Ovary (tissue), 9 donors: Measurements from ENCODE around the gene DRAXIN. TPM values are rescaled to one million over a fixed set of nuclear protein-coding genes. Genes with fewer than 3 reads are reported as not detected.

Experiments
- DNase-seq, 5 donors: peaks; one replicate each; pipeline ENCODE4 v3.0.0-alpha.2; 2019 to 2020
- H3K27ac ChIP-seq, 2 donors: fragments of 200-600 bp; one replicate each; pipeline versions ENCODE4 v1.5.1 to v1.8.0; 2019 to 2022
- H3K27me3 ChIP-seq: fragments of 200-600 bp; one replicate; pipeline ENCODE4 v1.8.0; 2022
- H3K36me3 ChIP-seq: fragments of 200-600 bp; sonication (generic); one replicate; pipeline ENCODE4 v1.5.1; 2019
- H3K4me1 ChIP-seq: one replicate; pipeline ENCODE4 v1.8.1; 2013; ENCODE audit warnings: mild to moderate bottlenecking, moderate library complexity; ENCODE audit not compliant: insufficient read depth
- H3K4me3 ChIP-seq: fragments of 200-600 bp; sonication (generic); one replicate; pipeline ENCODE4 v1.5.1; 2017
- H3K9me3 ChIP-seq, 2 donors: fragments of 200-600 bp in 1 of 2; sonication (generic) in 1 of 2; one replicate each; pipeline versions ENCODE4 v1.5.1 to v1.8.1; 2013 to 2019; ENCODE audit warnings: mild to moderate bottlenecking in 1 of 2, moderate library complexity in 1 of 2
- CTCF ChIP-seq, 3 donors: fragments of 450-650 bp in 2 of 3; fragments of 200-600 bp in 1 of 3; IDR thresholded peaks; one replicate each; pipeline versions ENCODE4 v1.5.1 to v1.8.0; 2016 to 2022; ENCODE audit warnings: antibody characterized with exemption in 3 of 3, mild to moderate bottlenecking in 1 of 3
- EP300 ChIP-seq: sonication (generic); formaldehyde crosslinking; IDR thresholded peaks from one replicate; pipeline ENCODE4 v1.6.1; 2017; ENCODE audit warnings: antibody characterized with exemption
- POLR2A ChIP-seq: fragments of 450-650 bp; IDR thresholded peaks from one replicate; pipeline ENCODE4 v1.6.1; 2017; ENCODE audit warnings: antibody characterized with exemption, mild to moderate bottlenecking, moderate library complexity
- WGBS, 3 donors: extraction: QIAGEN DNeasy Blood & Tissue Kit in 1 of 3; methylation state at CpG; one replicate each; pipeline versions ENCODE4 v1.1.5 to v1.1.7; 2013 to 2017; 5-methylcytosine and 5-hydroxymethylcytosine counted together
- intact Hi-C, 4 donors: fragments of 100-400 bp; cut with DNase I; formaldehyde crosslinking; loops; one replicate each; pipeline versions ENCODE4 v1.11.0 to v1.15.1; 2022 to 2023
- polyA plus RNA-seq, 2 donors: library from polyadenylated mRNA; stranded (reverse); fragments of 200-250 nt in 1 of 2; fragments of 350-450 nt in 1 of 2; fragmentation: Illumina TruSeq in 1 of 2; extraction: RNeasy Lipid Tissue Mini Kit (QIAGEN cat#74804) in 1 of 2; gene quantifications; one replicate each; pipeline ENCODE4 v1.2.3, GENCODE V29; 2013 to 2014
- total RNA-seq, 7 donors: library from RNA; depleted of rRNA in 2 of 7; stranded (reverse); fragments of >200 nt in 2 of 7; fragmentation: NEBNext Ultra II Directional in 3 of 7; extraction: Animal tissue kit (Norgen Biotek cat#: 25700) in 3 of 7; gene quantifications; one replicate each; pipeline versions ENCODE4 v1.1.0 to v1.2.4, GENCODE V29; 2016 to 2023
- donor health status: DM: no; HTN: no; CAD: no; lungs with moderate emphysema.
- donor health status: DM: no; HTN: no; CAD: no.
- donor health status: Bipolar disorder and iron deficiency.
- donor health status: DM: yes; HTN: yes; CAD: no.
- donor health status: DM: no; HTN: no; CAD: no.
- donor health status: DM: yes; HTN: yes; CAD: no.

The DRAXIN gene
- total and polyA plus RNA-seq, 9 donors = under 0.01 to 0.33 (median 0.05) TPM; not detected in 2

- WGBS, 3 donors = 83 to 93% (median 85%) methylated on average over 13 to 14 of the region's 14 CpGs
- no peaks in the 10 kb centered on the region for H3K9me3 ChIP-seq
- H3K36me3 ChIP-seq = no peaks in the 10 kb centered on the region
- no peaks in the 10 kb centered on the region for H3K27me3 ChIP-seq
- no peak overlapping the region for H3K4me3 ChIP-seq
- H3K4me1 ChIP-seq = no peaks in the 10 kb centered on the region
- intact Hi-C loops = no loop called here
- H3K27ac ChIP-seq = no peak overlapping the region
- no peak for DNase-seq
- TF ChIP-seq CTCF (IDR thresholded peaks at IDR 0.05) (no peak), EP300 (no peak), POLR2A (no peak)
Measured at GRCh38 chr1:11673089-11673769, 18.3 kb upstream of the DRAXIN start.

GRCh38 chr1:11674488-11674887 lies 17.0 kb upstream of the DRAXIN start:
- no peak for DNase-seq
- no peaks in the 10 kb centered on the region for H3K27me3 ChIP-seq
- no peaks in the 10 kb centered on the region for H3K9me3 ChIP-seq
- TF ChIP-seq POLR2A (no peak), EP300 (no peak), CTCF (IDR thresholded peaks at IDR 0.05) (no peak)
- H3K36me3 ChIP-seq = no peaks in the 10 kb centered on the region
- intact Hi-C loops = no loop called here
- H3K4me3 ChIP-seq = no peak overlapping the region
- H3K4me1 ChIP-seq = peaks cover 2% of the 10 kb centered on the region
- H3K27ac ChIP-seq = no peak overlapping the region
- 89 to 97% (median 95%) methylated on average over 14 of the region's 14 CpGs for WGBS, 3 donors

GRCh38 chr1:11675325-11675724 lies 16.2 kb upstream of the DRAXIN start:
- Histone ChIP-seq H3K4me1 (peaks cover 4% of the 10 kb centered on the region), H3K36me3 (no peaks in the 10 kb centered on the region), H3K9me3 (no peaks in the 10 kb centered on the region), H3K27me3 (no peaks in the 10 kb centered on the region), H3K4me3 (no peak overlapping the region), H3K27ac (no peak overlapping the region)
- intact Hi-C loops = no loop called here
- no peak for DNase-seq
- TF ChIP-seq POLR2A = no peak
- TF ChIP-seq EP300 = no peak
- TF ChIP-seq CTCF (IDR thresholded peaks at IDR 0.05) = no peak
- 91 to 93% (median 92%) methylated on average over 10 of the region's 10 CpGs for WGBS, 3 donors

GRCh38 chr1:11676386-11677103 lies 15.0 kb upstream of the DRAXIN start:
- no peak overlapping the region for H3K27ac ChIP-seq
- no peaks in the 10 kb centered on the region for H3K9me3 ChIP-seq
- peaks cover 4% of the 10 kb centered on the region for H3K4me1 ChIP-seq
- intact Hi-C loops = no loop called here
- no peak for DNase-seq
- TF ChIP-seq EP300 (no peak), POLR2A (no peak), CTCF (IDR thresholded peaks at IDR 0.05) (no peak)
- no peak overlapping the region for H3K4me3 ChIP-seq
- 82 to 84% (median 84%) methylated on average over 10 of the region's 10 CpGs for WGBS, 3 donors
- H3K36me3 ChIP-seq = no peaks in the 10 kb centered on the region
- H3K27me3 ChIP-seq = no peaks in the 10 kb centered on the region
